Measurements from ENCODE around the gene BAD.
"Not testable (repeated sequence)": the region's sequence is repeated elsewhere in the genome, so short reads cannot be mapped to it uniquely, and the experiment has no call there.

BAD gene

GRCh38 chr11:64314805-64315561, 30.5 kb upstream of the BAD start:
- DNase-seq = no peak

- DNase-seq = no peak
Measured at GRCh38 chr11:64314146-64314804, 29.8 kb upstream of the BAD start.

GRCh38 chr11:64313491-64314145, 29.2 kb upstream of the BAD start:
- DNase-seq = no peak

- DNase-seq = no peak
Measured at GRCh38 chr11:64312947-64313346, 28.5 kb upstream of the BAD start.

GRCh38 chr11:64307795-64308194, 23.3 kb upstream of the BAD start:
- not testable (repeated sequence) for DNase-seq

GRCh38 chr11:64306876-64307622, 22.6 kb upstream of the BAD start:
- DNase-seq = no peak

- no peak for DNase-seq
Measured at GRCh38 chr11:64306563-64306875, 22.1 kb upstream of the BAD start.

- peak; percentile 56 for DNase-seq
Measured at GRCh38 chr11:64305691-64306562, 21.5 kb upstream of the BAD start.

- DNase-seq = peak; percentile 99
Measured at GRCh38 chr11:64305075-64305690, 20.7 kb upstream of the BAD start, which contains the start of gene ESRRA. Gene ESRRA, plus strand, starts transcription at chr11:64305524. Its CDS starts 1,656 bp downstream, at chr11:64307180.

- DNase-seq = peak; percentile 91
Measured at GRCh38 chr11:64304316-64305072, 20.0 kb upstream of the BAD start.

GRCh38 chr11:64304032-64304315, 19.5 kb upstream of the BAD start:
- DNase-seq = no peak

- DNase-seq = no peak
Measured at GRCh38 chr11:64303109-64304031, 18.9 kb upstream of the BAD start.

GRCh38 chr11:64299847-64300648, 15.6 kb upstream of the BAD start, which contains the start of gene CATSPERZ:
Gene CATSPERZ, plus strand, starts transcription at chr11:64300358. Its CDS starts 53 bp downstream, at chr11:64300411.
- no peak for DNase-seq

GRCh38 chr11:64298966-64299846, 14.7 kb upstream of the BAD start:
- DNase-seq = no peak

- DNase-seq = no peak
Measured at GRCh38 chr11:64297699-64298358, 13.4 kb upstream of the BAD start.

GRCh38 chr11:64296830-64297698, 12.6 kb upstream of the BAD start:
- no peak for DNase-seq
